NAMALWA (cell line): ENCODE results near the gene FURIN.
"Not testable (repeated sequence)": the region's sequence is repeated elsewhere in the genome, so short reads cannot be mapped to it uniquely, and the experiment has no call there.

ENCODE experiments used
- DNase-seq: peaks from one replicate; pipeline ENCODE4 v3.0.0-alpha.2; 2015; ENCODE audit warnings: low spot score

The FURIN gene

DNA sequence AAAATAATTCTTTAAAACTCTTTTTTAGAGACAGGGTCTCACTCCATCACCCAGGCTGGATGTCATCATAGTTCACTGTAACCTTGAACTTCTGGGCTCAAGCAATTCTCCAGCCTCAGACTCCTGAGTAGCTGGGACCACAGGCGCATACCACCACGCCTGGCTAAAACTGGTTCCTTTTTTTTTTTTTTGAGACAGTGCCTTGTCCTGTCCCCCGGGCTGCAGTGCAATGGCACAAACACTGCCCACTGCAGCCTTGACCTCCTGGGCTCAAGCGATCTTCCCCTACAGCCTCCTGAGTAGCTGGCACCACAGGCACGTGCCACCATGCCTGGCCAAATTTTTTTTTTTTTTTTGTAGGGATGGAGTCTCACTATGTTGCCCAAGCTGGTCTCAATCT is 23.7 kb upstream of the FURIN start:
- DNase-seq = no peak

DNA sequence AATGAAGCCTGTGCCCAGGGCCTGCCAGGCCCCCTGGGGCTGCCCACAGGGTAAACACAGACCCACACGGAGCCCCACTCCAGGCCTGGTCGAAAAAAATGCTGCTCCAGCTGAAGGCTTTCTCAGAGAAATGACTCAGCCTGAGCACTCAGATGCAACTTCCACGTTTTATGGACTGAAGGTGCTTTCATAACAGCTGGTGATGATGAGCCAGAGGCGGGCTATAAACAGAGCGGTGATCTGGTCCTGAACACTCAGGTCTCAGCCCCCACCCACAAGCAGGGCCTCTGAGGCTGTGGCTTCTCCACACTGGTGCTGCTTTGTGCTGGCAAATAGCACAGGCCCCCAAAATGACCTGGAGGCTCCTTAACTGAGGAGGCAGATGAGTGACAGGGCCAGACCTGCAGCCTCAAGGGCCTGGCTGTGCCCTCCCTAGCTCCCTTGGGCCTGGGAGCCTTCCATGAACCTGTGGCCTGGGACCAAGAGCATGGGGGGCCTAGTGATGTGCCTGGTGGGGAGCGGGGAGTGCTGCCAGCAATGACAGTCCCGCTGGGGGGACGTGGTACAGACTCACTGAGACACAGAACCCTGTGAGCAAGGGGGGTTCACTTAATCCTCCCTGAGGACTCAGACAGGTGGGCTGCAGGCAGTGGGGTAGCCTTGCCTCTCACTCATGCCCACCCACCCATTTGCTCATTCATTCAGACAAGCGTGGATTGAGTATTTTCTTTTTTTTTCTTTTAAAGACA is 23.0 kb upstream of the FURIN start:
- peak; percentile 41 for DNase-seq

DNA sequence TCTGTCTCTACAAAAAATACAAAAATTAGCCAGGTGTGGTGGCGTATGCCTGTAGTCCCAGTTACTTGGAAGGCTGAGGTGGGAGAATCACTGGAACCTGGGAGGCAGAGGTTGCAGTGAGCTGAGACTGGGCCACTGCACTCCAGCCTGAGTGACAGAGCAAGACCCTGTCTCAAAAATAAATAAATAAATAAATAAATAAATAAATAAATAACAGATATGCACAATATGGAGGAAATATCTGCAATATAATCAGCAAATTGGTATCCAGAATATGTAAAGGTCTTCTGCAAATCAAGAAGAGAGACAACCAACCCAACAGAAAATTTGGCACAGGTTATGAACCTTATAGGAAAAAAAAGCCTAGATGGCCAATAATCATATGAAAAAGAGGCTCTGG is 19.0 kb upstream of the FURIN start:
- DNase-seq = not testable (repeated sequence)

GRCh38 chr15:90851114-90851513 is 17.3 kb upstream of the FURIN start:
- no peak for DNase-seq

GRCh38 chr15:90851940-90852339 is 16.4 kb upstream of the FURIN start:
- no peak for DNase-seq

- DNase-seq = no peak
Observed at GRCh38 chr15:90855139-90855538, 13.2 kb upstream of the FURIN start.

- DNase-seq = no peak
Observed at GRCh38 chr15:90857337-90857736, 11.1 kb upstream of the FURIN start.

DNA sequence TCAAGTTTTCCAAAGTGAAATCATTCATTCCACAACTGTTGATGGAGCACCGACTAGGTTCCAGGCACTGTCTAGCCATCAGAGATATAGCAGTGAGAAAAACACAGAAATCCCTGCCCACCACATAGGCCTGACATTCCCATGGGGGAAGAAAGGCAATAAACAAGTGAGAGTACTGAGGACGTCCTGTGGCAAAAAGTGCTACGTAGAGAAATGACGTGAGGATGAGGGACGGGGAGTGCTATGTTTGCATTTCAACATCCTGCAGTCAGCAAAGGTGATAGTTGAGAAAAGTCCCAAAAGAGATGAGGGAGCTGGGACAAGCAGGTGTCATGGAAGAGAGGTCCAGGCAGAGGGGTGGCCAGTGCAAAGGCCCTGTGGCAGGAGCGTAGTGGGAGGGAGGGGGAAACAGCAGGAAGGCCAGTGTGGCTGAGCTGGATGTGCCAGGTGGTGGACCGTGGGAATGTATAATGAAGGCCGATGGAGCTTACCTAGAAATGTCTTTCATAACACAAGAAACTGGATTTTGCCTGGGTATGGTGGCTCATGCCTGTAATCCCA is 10.4 kb upstream of the FURIN start:
- DNase-seq = no peak

- no peak for DNase-seq
Observed at GRCh38 chr15:90859234-90860131, 8.9 kb upstream of the FURIN start.

DNA sequence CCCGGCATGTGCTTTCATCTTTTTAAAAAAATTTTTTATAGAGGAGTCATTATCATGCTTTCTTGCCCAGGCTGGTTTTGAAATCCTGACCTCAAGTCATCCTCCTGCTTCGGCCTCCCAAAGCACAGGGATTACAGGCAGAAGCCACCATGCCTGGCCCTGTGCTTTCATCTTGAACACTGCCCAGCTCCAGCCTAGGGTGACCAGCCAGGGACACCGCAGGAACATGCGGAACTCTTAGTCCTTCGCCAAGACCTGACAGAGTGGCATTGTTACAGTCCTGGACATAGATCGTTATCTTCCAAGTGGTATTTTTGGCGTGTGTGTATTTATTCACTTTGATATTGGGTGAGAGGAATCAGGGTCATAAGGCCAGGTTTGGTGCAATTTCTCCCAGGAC is 7.9 kb upstream of the FURIN start:
- DNase-seq = no peak

- DNase-seq = no peak
Observed at GRCh38 chr15:90860942-90861675, 7.3 kb upstream of the FURIN start.

GRCh38 chr15:90862487-90862886 is 5.9 kb upstream of the FURIN start:
- DNase-seq = no peak

DNA sequence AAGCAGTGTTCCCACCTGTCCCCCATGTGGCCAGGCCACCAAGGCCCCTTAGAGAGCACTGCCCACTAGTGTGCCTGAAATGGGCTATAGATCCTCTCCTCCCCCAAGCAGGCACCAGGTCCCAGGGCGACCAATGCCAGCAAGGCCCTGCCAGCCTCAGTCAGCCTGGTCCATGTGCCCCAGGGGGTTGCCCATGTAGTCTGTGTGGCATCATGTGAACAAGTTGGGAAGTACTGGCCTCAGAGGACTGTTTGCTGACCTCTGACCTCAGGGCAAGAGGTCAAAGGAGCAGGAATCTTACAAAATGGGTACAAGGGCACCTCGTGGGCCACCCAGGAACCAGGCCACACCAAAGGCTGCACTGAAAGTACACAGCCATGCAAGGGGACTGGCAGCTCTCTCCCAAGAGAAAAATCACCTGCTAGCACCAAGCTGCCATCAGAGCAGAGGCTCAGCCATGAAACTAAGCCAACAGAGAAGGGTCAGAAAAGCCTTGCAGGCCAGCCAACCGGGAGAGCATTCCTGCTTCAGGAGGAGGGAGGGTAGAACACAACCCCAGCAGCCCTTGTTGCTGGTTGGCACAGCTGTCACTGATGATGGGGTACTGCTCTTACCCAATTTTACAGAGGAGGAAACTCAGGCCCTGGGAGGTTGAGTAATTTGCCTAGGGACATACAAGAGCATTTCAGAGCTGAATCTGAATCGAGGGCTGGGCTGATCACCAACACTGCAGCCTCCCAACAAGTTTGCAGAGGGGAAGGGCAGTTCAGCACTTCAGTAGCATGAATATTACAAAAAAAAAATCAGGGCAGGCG is 5.2 kb upstream of the FURIN start:
- no peak for DNase-seq

GRCh38 chr15:90863987-90864386 is 4.4 kb upstream of the FURIN start:
- no peak for DNase-seq

GRCh38 chr15:90864507-90864906 is 3.9 kb upstream of the FURIN start:
- no peak for DNase-seq

- no peak for DNase-seq
Observed at GRCh38 chr15:90865702-90866101, 2.7 kb upstream of the FURIN start.

DNA sequence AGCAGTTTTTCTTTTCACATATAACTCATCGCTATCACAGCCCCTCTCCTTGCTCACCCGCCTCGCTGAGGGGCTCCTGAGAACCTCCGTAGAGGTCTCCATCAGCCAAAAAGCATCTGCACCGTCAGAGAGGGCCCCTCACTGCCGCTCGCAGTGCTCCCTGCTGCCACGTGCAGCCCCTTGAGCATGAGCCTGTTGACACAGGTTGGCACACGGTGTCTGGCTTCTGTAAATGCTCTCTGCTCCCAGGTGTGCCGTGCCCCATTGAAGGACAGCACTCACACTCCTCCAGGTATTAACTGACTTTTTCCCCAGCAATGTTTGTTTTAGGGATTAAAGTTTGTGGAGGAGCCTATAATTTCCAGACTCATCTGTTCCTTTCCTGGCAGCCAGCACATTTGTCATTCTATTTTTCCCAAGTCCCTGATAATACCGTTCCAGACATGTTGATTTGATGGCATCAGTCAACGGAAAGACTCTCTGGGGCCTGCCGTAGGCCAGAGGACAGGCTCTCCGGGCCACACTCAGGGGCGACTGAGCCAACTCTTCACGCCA is 2.1 kb upstream of the FURIN start:
- DNase-seq = no peak

GRCh38 chr15:90866800-90867199 is 1.6 kb upstream of the FURIN start:
- DNase-seq = no peak

DNA sequence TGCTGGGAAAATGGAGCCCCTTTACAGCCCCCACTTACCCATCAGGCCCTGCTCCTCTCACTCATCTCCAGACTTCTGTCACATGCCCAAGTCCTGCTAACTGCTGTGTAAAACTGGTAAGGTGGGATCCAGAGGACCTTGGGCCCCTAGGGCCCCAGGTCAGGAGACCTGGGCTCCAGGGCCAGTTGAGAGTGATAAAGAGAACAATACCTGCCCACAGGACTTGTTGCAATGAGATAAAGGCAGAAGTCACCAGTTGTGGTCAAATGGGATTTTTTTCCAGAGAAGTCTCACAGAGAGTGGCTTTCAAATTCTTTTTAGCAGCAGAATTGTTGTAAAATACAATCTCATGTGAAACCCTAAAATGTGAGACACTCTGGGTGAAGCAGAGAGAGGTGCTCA is 753 bp downstream of the FURIN start:
- no peak for DNase-seq

DNA sequence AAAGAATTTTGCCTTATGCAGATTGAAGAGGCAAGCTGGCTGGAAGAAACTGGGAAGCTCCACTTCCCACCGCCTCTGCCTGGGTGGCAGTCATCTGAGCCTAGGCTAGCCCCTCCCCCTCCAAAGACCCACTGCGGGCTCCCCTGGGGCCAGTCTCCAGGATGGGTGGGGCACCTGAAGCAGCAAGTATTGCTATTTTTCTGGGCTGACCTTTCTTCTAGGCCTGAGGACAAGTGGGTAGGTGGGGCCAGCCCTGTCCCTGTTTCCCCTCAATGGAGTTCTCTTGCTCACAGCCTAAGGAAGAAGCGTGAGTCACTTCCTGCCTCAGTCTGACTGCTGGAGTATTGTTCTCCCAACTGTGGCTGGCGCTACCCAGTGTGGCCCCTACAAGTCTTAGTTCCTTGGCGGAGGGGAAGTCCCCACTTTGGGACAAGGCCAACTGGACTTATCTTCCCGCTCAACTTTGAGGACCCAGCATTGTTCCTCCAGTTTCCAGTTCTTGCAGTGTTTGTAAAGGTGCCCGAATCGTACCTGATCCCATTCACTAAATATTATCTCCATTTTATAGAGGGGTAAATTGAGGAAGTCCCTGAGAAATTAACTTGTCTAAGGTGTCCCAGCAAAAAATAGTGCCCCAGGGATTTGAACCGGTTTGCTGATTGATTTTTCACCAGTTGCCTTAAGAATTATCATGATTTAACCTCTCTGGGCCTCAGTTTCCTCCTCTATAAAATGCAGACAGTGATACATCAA is 1.4 kb downstream of the FURIN start:
- no peak for DNase-seq
